Caco-2 (cell line): Measurements from ENCODE around the gene HSPA1B. TPM values are rescaled to one million over a fixed set of nuclear protein-coding genes. Genes with fewer than 3 reads are reported as not detected.

ENCODE experiments used
- BruUV-seq: library from RNA; stranded (reverse); fragments of 400-500 nt; replicated peaks from 2 replicates; lab custom pipeline; 2021; lab: Mats Ljungman, UMichigan
- CTCF ChIA-PET: fragments of 300-600 bp; sonication (Branson Sonifier 250); formaldehyde crosslinking; loops from one replicate; lab custom pipeline; 2022; ENCODE audit warnings: antibody characterized with exemption; lab: Charles Lee
- POLR2A ChIA-PET: fragments of 300-600 bp; sonication (Branson Sonifier 250); formaldehyde crosslinking; loops from one replicate; lab custom pipeline; 2022; ENCODE audit warnings: antibody characterized with exemption; lab: Charles Lee
- DNase-seq, 2 experiments: peaks; one replicate each; pipeline versions ENCODE4 v3.0.0 to v3.0.0-alpha.2; 2020 to 2022
- H3K27me3 ChIP-seq: replicated peaks from 2 replicates; pipeline ENCODE4 v1.6.0; 2011; ENCODE audit warnings: low read length; ENCODE audit not compliant: control insufficient read depth, insufficient read depth
- H3K36me3 ChIP-seq: 2 replicates; pipeline ENCODE4 v1.5.1; 2011; ENCODE audit warnings: low read length; ENCODE audit not compliant: control insufficient read depth, insufficient read depth
- H3K4me1 ChIP-seq: fragments of 250-450 bp; sonication (Bioruptor Pico); 2 replicates; pipeline ENCODE4 v1.5.1; 2020; ENCODE audit warnings: mild to moderate bottlenecking
- H3K4me3 ChIP-seq: 2 replicates; pipeline ENCODE4 v1.5.1; 2011; ENCODE audit warnings: low read depth, mild to moderate bottlenecking, control low read depth, low read length
- H3K9me3 ChIP-seq: fragments of 250-450 bp; sonication (Bioruptor Pico); 2 replicates; pipeline ENCODE4 v1.5.1; 2020; ENCODE audit warnings: mild to moderate bottlenecking, moderate library complexity
- H3K27ac Mint-ChIP-seq: one replicate; pipeline ENCODE4 v1.8.0; 2022; ENCODE audit warnings: mixed read lengths; ENCODE audit not compliant: unreplicated experiment
- H3K27me3 Mint-ChIP-seq: one replicate; pipeline ENCODE4 v1.8.0; 2022; ENCODE audit warnings: mixed read lengths; ENCODE audit not compliant: insufficient read depth, unreplicated experiment
- H3K36me3 Mint-ChIP-seq: one replicate; pipeline ENCODE4 v1.8.0; 2022; ENCODE audit warnings: mild to moderate bottlenecking, mixed read lengths; ENCODE audit not compliant: insufficient read depth, unreplicated experiment
- H3K4me1 Mint-ChIP-seq: one replicate; pipeline ENCODE4 v1.8.0; 2022; ENCODE audit warnings: low read depth, mixed read lengths; ENCODE audit not compliant: unreplicated experiment
- H3K4me3 Mint-ChIP-seq: one replicate; pipeline ENCODE4 v1.8.0; 2022; ENCODE audit warnings: mild to moderate bottlenecking, moderate library complexity, mixed read lengths; ENCODE audit not compliant: unreplicated experiment
- H3K9me3 Mint-ChIP-seq: one replicate; pipeline ENCODE4 v1.8.0; 2022; ENCODE audit warnings: mixed read lengths; ENCODE audit not compliant: unreplicated experiment
- intact Hi-C: fragments of 100-400 bp; cut with micrococcal nuclease; formaldehyde crosslinking; loops from one replicate; pipeline ENCODE4 v1.10.0; 2022; ENCODE audit not compliant: unreplicated experiment
- total RNA-seq: library from RNA; stranded (reverse); gene quantifications from 2 replicates; pipeline ENCODE4 v1.2.3, GENCODE V29; 2022
- TF ChIP-seq, protein P1 (sequence below), 2 experiments: fragments of 200-600 bp in 1 of 2; IDR thresholded peaks; 1 replicate in 1 of 2; 2 replicates in 1 of 2; pipeline versions ENCODE4 v1.5.1 to v1.8.0; 2011 to 2022; ENCODE audit warnings: antibody characterized with exemption in 1 of 2, control low read depth in 1 of 2, inconsistent platforms in 1 of 2, low read depth in 1 of 2, low read length in 1 of 2, mild to moderate bottlenecking in 1 of 2, moderate library complexity in 1 of 2; ENCODE audit not compliant: insufficient read depth in 1 of 2, severe bottlenecking in 1 of 2, unreplicated experiment in 1 of 2

The HSPA1B gene
- total RNA-seq, 1 experiment from 2014 or later: 99.0 TPM

DNA sequence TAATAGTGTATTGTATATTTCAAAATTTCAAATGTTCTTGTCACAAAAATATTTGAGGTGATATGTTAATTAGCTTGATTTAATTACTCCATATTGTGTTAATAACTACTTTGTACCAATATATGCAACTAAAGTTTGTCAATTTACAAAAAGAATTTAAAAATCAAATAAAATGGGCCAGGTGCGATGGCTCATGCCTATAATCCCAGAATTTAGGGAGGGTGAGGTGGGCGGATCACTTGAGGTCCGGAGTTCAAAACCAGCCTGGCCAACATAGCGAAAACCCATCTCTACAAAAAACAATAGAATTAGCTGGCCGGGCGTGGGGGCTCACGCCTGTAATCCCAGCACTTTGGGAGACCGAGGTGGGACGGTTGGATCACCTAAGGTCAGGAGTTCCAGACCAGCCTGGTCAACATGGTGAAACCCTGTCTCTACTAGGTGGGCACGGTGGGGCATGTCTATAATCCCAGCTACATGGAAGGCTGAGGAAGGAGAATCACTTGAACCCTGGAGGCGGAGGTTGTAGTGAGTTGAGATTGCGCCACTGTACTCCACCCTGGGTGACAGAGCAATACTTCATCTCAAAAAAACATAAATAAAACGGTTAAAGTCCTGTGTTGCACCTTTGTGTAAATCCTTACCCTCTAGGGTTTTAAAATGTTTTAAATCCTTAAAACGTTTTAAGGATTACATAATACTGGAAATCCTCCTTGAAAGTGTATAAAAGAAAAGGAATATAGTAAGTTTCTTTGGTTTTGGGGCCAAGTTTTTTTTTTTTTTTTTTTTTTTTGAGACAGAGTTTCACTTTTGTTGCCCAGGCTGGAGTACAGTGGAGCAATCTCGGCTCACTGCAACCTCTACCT, 4.0 kb downstream of the HSPA1B start:
- intact Hi-C loops: no loop called here
- peaks cover under 1% of the 10 kb centered on the region; the same call in 1 of the 2 replicates for H3K4me1 ChIP-seq
- CTCF ChIA-PET: interaction anchor here (2.0 kb wide), 1 partner anchor 25 kb away, joined by 9 read pairs; the partner anchor contains the start of gene LSM2

DNA sequence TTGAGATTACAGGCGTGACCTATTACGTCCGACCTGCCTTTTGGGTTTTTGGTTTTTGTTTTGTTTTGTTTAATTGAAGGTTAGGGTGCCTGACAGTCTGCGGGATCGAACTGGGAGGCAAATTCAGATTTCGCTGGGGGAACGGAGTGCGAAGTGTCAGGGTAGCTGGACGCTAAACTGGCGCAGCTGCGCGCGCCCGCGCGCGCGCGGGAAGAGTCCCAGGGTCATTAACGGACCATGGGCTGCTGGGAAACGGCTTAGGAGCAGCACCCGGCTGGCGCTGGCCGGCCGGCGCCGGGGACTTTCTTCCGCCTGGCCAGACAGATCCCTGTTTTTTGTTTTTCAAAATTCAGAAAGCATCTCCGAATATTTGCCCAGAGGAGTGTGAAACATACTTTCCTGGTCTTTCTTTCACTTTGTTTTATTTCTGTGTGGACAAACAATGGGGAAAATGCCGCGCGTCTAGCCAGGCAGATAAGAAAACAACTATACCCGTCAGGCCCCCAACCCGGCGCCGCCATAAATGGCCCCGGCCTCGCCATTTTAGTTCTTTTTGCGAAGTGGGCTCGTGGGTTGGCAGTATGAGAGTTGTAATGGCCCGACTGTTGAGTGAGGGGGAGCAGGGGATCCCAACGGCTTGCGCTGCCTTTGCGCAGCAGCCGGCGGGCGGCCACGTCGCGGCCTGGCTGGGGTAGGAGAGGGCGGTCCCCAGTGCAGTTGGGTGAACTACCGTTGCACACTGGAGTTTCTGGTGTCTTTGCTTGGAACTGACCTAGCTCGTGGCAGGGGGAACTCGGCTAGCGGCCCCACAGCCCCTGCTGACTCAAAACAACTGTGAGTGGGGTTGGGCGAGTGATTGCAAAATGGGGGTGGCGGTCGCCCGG, 7.1 kb downstream of the HSPA1B start:
- no TSS peak for BruUV-seq
- Mint-ChIP-seq H3K27ac (peak overlapping the region; percentile 99), H3K9me3 (no peaks in the 10 kb centered on the region), H3K36me3 (peaks cover 68% of the 10 kb centered on the region), H3K4me1 (peaks cover 18% of the 10 kb centered on the region), H3K27me3 (no peaks in the 10 kb centered on the region), H3K4me3 (peak overlapping the region; percentile 96)
- no peaks in the 10 kb centered on the region for H3K27me3 ChIP-seq
- H3K9me3 ChIP-seq: no peaks in the 10 kb centered on the region
- TF ChIP-seq, protein P1, sequence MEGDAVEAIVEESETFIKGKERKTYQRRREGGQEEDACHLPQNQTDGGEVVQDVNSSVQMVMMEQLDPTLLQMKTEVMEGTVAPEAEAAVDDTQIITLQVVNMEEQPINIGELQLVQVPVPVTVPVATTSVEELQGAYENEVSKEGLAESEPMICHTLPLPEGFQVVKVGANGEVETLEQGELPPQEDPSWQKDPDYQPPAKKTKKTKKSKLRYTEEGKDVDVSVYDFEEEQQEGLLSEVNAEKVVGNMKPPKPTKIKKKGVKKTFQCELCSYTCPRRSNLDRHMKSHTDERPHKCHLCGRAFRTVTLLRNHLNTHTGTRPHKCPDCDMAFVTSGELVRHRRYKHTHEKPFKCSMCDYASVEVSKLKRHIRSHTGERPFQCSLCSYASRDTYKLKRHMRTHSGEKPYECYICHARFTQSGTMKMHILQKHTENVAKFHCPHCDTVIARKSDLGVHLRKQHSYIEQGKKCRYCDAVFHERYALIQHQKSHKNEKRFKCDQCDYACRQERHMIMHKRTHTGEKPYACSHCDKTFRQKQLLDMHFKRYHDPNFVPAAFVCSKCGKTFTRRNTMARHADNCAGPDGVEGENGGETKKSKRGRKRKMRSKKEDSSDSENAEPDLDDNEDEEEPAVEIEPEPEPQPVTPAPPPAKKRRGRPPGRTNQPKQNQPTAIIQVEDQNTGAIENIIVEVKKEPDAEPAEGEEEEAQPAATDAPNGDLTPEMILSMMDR (IDR thresholded peaks at IDR 0.05; ENCODE audit: insufficient read depth in 1 of 2, low read depth in 1 of 2, low read length in 1 of 2, severe bottlenecking in 1 of 2, unreplicated experiment in 1 of 2): no peak
- ChIA-PET CTCF (interaction anchor here (0.7 to 1.0 kb wide), 2 partner anchors 153 to 155 kb away, joined by 3 to 5 read pairs; no protein-coding TSS in a partner anchor), POLR2A (interaction anchor here (0.6 to 2.0 kb wide), 7 partner anchors 19 to 420 kb away, joined by 3 to 20 read pairs (median 7); partner anchors contain the start of genes HSPA1A, HSPA1L, LSM2 and NEU1)
- peak overlapping the region; percentile 86 for H3K4me3 ChIP-seq
- intact Hi-C loops: loop anchor here (1.0 kb wide), 1 partner anchor 29 kb away; no protein-coding TSS in a partner anchor
- DNase-seq: peak; percentile 90
- H3K4me1 ChIP-seq: peaks cover 13% of the 10 kb centered on the region
- peaks cover 9% of the 10 kb centered on the region for H3K36me3 ChIP-seq

More for the DNA sequence above, 4.0 kb downstream of the HSPA1B start:
- Mint-ChIP-seq H3K36me3 (peaks cover 51% of the 10 kb centered on the region), H3K4me1 (peaks cover 8% of the 10 kb centered on the region), H3K27me3 (no peaks in the 10 kb centered on the region), H3K4me3 (peak overlapping the region; percentile 90), H3K9me3 (no peaks in the 10 kb centered on the region), H3K27ac (no peak overlapping the region)
- H3K36me3 ChIP-seq: peaks cover 2% of the 10 kb centered on the region; the same call in 1 of the 2 replicates
- POLR2A ChIA-PET: interaction anchor here (0.7 to 0.8 kb wide), 2 partner anchors 16 to 176 kb away, joined by 3 to 19 read pairs; partner anchors contain the start of genes APOM, HSPA1A and HSPA1L
- no TSS peak for BruUV-seq
- TF ChIP-seq, protein P1 (IDR thresholded peaks at IDR 0.05; ENCODE audit: insufficient read depth in 1 of 2, low read depth in 1 of 2, low read length in 1 of 2, severe bottlenecking in 1 of 2, unreplicated experiment in 1 of 2): no peak
- DNase-seq: no peak
- no peak overlapping the region; the same call in 1 of the 2 replicates for H3K4me3 ChIP-seq
- no peaks in the 10 kb centered on the region for H3K27me3 ChIP-seq
- no peaks in the 10 kb centered on the region for H3K9me3 ChIP-seq
